GM12892 (cell line): Measurements from ENCODE around the gene COX6A1.

Experiments used
- POLR2A ChIP-seq: IDR thresholded peaks from 2 replicates; pipeline ENCODE4 v1.6.1; 2011; ENCODE audit warnings: low read depth, low read length, control low read depth
- POLR2AphosphoS5 ChIP-seq: IDR thresholded peaks from 2 replicates; pipeline ENCODE4 v1.6.1; 2011; ENCODE audit warnings: low read depth, low read length, control low read depth
- TAF1 ChIP-seq: IDR thresholded peaks from 2 replicates; pipeline ENCODE4 v1.6.1; 2011; ENCODE audit warnings: low read depth, mild to moderate bottlenecking, control low read depth, low read length, borderline replicate concordance

DNA sequence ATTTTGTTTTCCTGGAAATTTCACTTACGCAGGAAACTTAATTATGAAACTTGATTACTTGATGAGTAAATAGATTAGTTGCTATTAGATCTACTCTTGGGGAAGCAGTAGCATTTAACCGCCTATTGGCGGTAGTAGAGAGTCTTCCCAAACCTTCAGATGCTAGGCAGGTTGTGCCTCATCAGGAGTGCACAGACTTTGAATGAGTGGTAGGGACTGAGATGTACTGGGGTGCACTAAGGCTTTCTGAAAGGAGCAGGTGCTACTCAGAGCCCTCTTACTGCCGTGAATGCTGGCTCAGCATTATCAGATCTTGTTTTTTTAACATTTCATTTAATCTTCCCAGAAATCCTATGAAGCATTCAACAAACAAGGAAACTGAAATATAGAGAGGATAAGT lies 16.1 kb downstream of the COX6A1 start:
- no peak for TF ChIP-seq POLR2AphosphoS5
- no peak for TF ChIP-seq POLR2A
- TF ChIP-seq TAF1, result no peak
